Fibroblast of lung (primary cell): ENCODE measurements around the gene OSM.

Source experiments
- CTCF ChIP-seq, 2 donors: IDR thresholded peaks in 1 of 2; conservative IDR thresholded peaks in 1 of 2; 1 replicate in 1 of 2; 2 replicates in 1 of 2; pipeline ENCODE4 v1.5.1; 2011 to 2012; ENCODE audit warnings: low read length in 2 of 2, control low read depth in 1 of 2, inconsistent platforms in 1 of 2, low read depth in 1 of 2, mild to moderate bottlenecking in 1 of 2
- EZH2 ChIP-seq: IDR thresholded peaks from 2 replicates; pipeline ENCODE4 v1.5.1; 2012; ENCODE audit warnings: low read length, control low read depth, mild to moderate bottlenecking; ENCODE audit errors: missing control alignments

GRCh38 chr22:30308093-30308492 is 41.4 kb upstream of the OSM start:
- TF ChIP-seq CTCF (conservative IDR thresholded peaks at IDR 0.05 in 1 of 2, IDR thresholded peaks at IDR 0.05 in 1 of 2; ENCODE audit: low read depth in 1 of 2, low read length in 2 of 2): no peak
- TF ChIP-seq EZH2: no peak
